Prostate gland (tissue), 2 donors: Measurements from ENCODE around the gene C1GALT1.
"Not testable (repeated sequence)": the region's sequence is repeated elsewhere in the genome, so short reads cannot be mapped to it uniquely, and the experiment has no call there.

ENCODE experiments used
- POLR2A ChIP-seq: fragments of 450-650 bp; IDR thresholded peaks from one replicate; pipeline ENCODE4 v1.6.1; 2016; ENCODE audit warnings: antibody characterized with exemption, mild to moderate bottlenecking
- POLR2AphosphoS5 ChIP-seq: sonication (generic); formaldehyde crosslinking; IDR thresholded peaks from one replicate; pipeline ENCODE4 v1.6.1; 2017; ENCODE audit warnings: antibody characterized with exemption
- TF ChIP-seq, protein P1 (sequence below), 4 experiments: fragments of 200-600 bp in 2 of 4; fragments of 450-650 bp in 2 of 4; sonication (generic) in 2 of 4; IDR thresholded peaks; 1 replicate in 3 of 4; 2 replicates in 1 of 4; pipeline ENCODE4 v1.5.1; 2016 to 2019; ENCODE audit warnings: antibody characterized with exemption in 4 of 4, mild to moderate bottlenecking in 2 of 4, moderate library complexity in 2 of 4

DNA sequence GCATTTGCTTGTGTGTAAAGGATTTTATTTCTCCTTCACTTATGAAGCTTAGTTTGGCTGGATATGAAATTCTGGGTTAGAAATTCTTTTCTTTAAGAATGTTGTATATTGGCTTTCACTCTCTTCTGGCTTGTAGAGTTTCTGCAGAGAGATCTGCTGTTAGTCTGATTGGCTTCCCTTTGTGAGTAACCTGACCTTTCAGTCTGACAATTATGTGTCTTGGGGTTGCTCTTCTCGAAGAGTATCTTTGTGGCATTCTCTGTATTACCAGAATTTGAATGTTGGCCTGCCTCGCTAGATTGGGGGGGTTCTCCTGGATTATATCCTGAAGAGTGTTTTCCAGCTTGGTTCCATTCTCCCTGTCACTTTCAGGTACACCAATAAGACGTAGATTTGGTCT lies 17.9 kb downstream of the C1GALT1 start:
- TF ChIP-seq, protein P1, sequence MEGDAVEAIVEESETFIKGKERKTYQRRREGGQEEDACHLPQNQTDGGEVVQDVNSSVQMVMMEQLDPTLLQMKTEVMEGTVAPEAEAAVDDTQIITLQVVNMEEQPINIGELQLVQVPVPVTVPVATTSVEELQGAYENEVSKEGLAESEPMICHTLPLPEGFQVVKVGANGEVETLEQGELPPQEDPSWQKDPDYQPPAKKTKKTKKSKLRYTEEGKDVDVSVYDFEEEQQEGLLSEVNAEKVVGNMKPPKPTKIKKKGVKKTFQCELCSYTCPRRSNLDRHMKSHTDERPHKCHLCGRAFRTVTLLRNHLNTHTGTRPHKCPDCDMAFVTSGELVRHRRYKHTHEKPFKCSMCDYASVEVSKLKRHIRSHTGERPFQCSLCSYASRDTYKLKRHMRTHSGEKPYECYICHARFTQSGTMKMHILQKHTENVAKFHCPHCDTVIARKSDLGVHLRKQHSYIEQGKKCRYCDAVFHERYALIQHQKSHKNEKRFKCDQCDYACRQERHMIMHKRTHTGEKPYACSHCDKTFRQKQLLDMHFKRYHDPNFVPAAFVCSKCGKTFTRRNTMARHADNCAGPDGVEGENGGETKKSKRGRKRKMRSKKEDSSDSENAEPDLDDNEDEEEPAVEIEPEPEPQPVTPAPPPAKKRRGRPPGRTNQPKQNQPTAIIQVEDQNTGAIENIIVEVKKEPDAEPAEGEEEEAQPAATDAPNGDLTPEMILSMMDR (IDR thresholded peaks at IDR 0.05) = not testable (repeated sequence)
- TF ChIP-seq POLR2AphosphoS5, POLR2A: not testable (repeated sequence)
